ENCODE data around the gene MCU.
"Not testable (repeated sequence)": the region's sequence is repeated elsewhere in the genome, so short reads cannot be mapped to it uniquely, and the experiment has no call there.

The MCU gene

GRCh38 chr10:72903941-72904446 is 212.1 kb downstream of the MCU start:
- DNase-seq (ENCODE audit: low read depth in 2 of 2), result not testable (repeated sequence)

GRCh38 chr10:72904806-72905205 is 212.9 kb downstream of the MCU start:
- no peak for DNase-seq (ENCODE audit: low read depth in 2 of 2)

DNA sequence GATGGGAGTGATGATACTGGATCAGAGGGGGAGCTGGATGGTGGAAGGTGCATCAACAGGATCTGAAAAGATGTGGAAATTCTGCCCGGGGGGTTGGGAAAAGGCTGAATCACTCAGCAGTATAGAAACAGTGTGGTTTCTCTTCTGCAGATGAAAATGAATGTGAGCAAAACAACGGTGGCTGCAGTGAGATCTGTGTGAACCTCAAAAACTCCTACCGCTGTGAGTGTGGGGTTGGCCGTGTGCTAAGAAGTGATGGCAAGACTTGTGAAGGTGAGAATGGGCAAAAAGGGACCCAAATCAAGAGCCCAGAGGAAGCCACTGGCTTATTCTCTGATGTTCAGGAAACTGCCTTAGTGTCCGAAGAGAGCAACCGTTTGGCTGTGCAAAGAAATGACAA is 214.5 kb downstream of the MCU start:
- no peak for DNase-seq (ENCODE audit: low read depth in 2 of 2)

DNA sequence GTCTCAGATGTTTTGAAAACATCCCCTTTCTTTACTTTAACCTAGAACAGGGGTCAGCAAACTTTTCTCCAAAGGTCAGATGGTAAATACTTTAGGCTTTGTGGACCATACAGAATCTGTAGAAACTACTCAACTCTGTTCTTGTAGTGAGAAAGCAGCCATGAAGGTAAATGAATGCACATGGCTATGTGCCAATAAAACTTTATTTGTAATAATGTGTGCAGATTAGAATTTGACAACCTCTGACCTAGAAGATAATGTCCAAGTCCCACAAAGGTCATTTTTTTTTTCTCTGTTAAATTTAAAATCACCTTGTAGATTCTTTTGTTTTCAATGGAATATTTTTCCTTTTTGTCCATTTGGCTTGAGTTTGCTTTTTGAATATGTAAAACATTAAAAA is 218.8 kb downstream of the MCU start:
- DNase-seq (ENCODE audit: low read depth in 2 of 2), result no peak

- no peak for DNase-seq (ENCODE audit: low read depth in 2 of 2)
These were observed 219.8 kb downstream of the MCU start for GRCh38 chr10:72911758-72912157.

GRCh38 chr10:72912736-72913135 is 220.8 kb downstream of the MCU start:
- DNase-seq (ENCODE audit: low read depth in 2 of 2), result no peak

DNA sequence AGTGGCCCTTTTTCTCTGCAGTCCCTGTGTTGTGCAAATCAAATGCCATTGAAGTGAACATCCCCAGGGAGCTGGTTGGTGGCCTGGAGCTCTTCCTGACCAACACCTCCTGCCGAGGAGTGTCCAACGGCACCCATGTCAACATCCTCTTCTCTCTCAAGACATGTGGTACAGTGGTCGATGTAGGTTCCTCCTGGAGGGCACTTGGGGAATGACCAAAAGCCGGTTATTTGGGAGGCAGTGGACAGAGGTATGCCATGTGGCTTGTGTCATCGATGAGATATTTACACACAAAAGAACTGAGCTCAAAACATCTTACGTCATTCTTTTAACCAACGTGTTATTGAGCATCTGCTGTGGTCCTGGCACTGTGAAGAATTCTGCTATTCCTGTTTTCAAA is 221.3 kb downstream of the MCU start:
- no peak for DNase-seq (ENCODE audit: low read depth in 2 of 2)

GRCh38 chr10:72917201-72917600 is 225.3 kb downstream of the MCU start:
- DNase-seq (ENCODE audit: low read depth in 2 of 2), result not testable (repeated sequence)

- DNase-seq (ENCODE audit: low read depth in 2 of 2), result not testable (repeated sequence)
These were observed 225.9 kb downstream of the MCU start for GRCh38 chr10:72917803-72918332.

DNA sequence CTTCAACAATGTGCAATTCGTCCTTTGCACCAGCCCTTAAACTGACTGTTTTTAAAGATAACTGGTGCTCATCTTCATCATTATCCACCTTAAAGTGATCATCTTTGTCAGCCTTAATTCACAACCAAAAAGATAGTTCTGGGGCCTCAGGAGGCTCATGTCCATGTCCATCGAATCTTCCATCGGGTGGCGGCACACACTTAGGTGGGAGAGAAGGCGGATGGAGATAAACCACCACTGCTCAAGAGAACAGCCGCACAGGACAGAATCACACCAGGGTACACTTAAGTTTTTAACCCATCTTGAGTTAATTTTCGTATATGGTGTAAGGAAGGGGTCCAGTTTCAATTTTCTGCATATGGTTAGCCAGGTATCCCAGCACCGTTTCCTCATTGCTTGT is 226.4 kb downstream of the MCU start:
- DNase-seq (ENCODE audit: low read depth in 2 of 2), result no peak

DNA sequence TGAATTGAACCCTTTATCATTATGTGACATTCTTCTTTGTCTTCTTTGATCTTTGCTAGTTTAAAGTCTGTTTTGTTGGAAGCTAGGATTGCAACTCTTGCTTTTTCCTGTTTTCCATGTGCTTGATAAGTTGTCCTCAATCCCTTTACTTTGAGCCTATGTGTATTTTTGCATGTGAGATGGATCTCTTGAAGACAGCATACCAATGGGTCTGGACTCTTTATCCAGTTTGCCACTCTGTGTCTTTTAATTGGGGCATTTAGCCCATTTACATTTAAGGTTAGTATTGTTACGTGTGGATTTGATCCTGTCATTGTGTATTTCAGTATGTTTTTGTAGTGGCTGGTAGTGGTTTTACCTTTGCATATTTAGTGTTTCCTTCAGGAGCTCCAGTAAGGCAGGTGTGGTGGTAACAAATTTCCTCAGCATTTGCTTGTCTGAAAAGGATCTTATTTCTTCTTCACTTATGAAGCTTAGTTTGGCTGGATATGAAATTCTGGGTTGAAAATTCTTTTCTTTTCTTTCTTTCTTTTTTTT is 229.3 kb downstream of the MCU start:
- DNase-seq (ENCODE audit: low read depth in 2 of 2), result not testable (repeated sequence)

DNA sequence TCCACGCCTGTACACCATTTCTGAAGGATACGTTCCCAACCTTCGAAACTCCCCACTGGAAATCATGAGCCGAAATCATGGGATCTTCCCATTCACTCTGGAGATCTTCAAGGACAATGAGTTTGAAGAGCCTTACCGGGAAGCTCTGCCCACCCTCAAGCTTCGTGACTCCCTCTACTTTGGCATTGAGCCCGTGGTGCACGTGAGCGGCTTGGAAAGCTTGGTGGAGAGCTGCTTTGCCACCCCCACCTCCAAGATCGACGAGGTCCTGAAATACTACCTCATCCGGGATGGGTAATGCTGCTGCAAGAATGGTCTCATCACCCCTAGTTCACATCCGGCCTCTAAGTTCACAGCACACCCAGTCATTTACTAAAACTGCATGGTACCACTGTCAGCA is 232.4 kb downstream of the MCU start:
- DNase-seq (ENCODE audit: low read depth in 2 of 2), result no peak

DNA sequence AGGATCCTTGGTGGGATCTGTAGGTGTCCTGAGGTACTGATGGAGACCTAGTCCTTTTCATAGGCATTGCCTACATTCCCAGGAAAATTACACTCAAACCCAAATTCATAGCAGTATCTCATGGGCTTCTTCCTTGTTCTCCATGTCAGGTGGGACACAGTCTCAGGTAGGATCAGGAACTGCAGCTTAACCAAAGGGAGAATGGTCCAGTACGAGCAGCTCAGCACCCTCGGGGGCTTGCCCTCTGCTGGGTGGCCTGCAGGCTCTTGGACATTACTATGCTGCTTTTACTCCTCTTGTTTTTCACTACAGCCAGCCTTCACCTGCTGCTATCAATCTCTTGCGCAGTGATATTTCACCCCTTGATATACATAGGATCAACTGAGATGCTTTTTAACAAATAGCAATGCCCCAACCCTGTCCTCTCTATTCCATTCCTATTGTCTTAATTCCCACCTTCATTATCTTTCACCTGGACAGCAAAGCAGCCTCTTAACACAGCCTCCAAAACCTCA is 234.1 kb downstream of the MCU start:
- no peak for DNase-seq (ENCODE audit: low read depth in 2 of 2)

DNA sequence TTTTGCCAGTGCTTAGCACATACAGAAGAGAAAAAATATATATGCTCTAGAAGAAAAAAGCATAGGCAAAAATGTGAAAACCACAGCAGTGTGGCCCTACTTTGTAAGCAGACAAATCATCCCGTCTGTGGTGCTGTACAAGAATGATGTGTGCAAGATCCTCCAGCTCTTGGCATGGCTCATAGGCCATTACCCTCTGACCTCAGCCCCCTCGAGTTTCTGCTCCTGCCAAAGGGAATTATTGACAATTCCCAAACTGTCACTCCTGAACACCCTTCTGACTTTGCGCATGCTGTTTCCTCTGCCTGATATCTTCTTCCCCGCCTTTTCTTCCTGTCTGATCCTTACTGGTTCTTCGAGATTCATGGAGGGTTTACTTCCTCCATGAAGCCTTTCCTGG is 235.5 kb downstream of the MCU start:
- no peak for DNase-seq (ENCODE audit: low read depth in 2 of 2)

DNA sequence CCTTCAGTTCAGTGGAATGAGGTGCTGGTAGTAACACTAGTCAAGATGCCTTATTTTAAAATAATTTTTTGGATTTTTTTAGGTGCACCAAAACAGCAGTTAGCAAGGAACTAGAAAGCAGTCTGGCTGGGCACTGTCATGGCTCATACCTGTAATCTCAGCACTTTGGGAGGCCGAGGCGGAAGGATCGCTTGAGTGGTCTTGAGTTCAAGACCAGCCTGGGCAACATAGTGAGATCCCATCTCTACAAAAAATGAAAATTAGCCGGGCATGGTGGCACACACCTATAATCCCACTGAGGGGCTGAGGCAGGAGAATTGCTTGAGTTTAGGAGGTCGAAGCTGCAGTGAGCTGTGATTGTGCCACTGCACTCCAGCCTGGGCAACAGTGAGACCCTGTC is 236.9 kb downstream of the MCU start:
- no peak for DNase-seq (ENCODE audit: low read depth in 2 of 2)

DNA sequence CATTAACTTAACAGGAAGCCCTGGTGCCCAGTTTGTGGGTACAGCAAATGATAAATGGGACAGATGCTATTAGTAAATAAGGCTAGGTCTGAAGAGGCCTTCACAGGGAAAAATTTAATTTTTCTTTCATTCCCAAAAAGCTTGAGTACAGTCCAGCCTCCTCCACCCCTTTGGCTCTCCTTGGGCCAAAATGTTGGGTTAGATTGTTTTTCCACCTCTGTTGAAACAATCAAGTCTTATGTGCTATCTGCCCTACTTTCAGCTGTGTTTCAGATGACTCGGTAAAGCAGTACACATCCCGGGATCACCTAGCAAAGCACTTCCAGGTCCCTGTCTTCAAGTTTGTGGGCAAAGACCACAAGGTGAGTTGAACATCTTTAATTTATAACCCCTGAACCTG is 238.3 kb downstream of the MCU start:
- DNase-seq (ENCODE audit: low read depth in 2 of 2), result no peak

GRCh38 chr10:72932259-72933015 is 240.5 kb downstream of the MCU start:
- no peak for DNase-seq (ENCODE audit: low read depth in 2 of 2)

DNA sequence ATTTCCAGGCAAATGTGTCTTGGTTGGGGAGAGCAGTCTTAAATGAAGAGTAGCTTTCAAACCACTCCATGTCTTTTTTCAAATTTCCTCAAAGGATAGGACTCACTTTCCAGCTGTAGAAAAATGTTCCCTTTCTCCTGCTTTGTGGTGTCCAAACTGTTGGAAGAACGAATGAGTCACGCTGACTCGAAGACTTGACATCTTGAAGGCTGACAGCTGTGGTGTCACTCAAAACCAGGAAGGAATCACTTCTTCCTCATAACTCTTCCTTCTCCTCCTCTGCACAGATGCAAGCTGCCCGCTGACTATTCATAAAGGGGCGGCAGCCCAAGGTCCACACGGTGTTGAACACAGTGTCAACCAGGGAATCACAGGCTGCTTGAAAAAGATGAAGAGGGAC is 243.4 kb downstream of the MCU start:
- no peak for DNase-seq (ENCODE audit: low read depth in 2 of 2)
